ENCODE data around the gene BCL2. TPM values are rescaled to one million over a fixed set of nuclear protein-coding genes. Genes with fewer than 3 reads are reported as not detected.

Gene BCL2
- total RNA-seq, 1 donor from 2014 or later, result 20.5 TPM

DNA sequence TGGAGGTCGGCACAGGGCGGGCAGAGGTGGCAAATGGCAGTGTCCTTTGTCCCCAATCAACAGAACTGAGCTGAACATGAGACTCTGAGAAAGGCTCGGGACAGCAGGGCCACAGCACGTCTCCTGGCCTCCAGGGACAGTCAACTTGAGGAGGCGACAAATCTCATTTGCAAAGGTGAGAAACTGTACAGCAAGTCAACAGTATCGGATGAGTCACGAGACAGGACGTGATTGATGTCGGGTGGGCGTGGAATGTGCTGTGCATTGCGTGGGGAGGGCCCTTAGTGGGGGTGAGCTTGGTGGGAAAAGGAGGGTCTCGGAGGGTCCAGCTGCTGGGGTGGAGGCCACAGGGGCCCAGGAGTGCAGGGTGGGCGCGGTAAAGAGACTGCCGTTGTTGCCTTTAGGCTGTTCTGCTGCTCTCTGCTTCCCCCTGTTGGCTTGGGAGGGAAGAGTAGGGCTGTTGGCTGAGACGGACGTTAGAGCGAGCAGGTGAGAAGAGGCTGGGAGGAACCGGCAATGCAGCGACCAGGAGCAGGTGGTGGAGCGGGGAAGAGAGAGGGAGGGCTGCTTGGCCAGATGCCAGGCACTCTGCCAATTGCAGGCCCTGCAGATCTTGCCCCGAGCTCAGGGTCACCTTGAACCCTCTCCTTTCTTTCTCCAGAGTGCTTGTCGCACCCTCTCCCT is 164.3 kb downstream of the BCL2 start:
- H3K4me3 ChIP-seq, result peak overlapping the region; percentile 8 to 24
- peaks cover 9 to 48% of the 10 kb centered on the region in 2 donors for H3K4me1 ChIP-seq
- peak in 1 of 2 donors; percentile 79 for DNase-seq (ENCODE audit: low spot score in 2 of 2)
- H3K36me3 ChIP-seq, result no peaks in the 10 kb centered on the region
- intact Hi-C loops (cut with DNase I), result no loop called here
- H3K27ac ChIP-seq, result peak overlapping the region; percentile 3 to 14
- TF ChIP-seq, protein P1, sequence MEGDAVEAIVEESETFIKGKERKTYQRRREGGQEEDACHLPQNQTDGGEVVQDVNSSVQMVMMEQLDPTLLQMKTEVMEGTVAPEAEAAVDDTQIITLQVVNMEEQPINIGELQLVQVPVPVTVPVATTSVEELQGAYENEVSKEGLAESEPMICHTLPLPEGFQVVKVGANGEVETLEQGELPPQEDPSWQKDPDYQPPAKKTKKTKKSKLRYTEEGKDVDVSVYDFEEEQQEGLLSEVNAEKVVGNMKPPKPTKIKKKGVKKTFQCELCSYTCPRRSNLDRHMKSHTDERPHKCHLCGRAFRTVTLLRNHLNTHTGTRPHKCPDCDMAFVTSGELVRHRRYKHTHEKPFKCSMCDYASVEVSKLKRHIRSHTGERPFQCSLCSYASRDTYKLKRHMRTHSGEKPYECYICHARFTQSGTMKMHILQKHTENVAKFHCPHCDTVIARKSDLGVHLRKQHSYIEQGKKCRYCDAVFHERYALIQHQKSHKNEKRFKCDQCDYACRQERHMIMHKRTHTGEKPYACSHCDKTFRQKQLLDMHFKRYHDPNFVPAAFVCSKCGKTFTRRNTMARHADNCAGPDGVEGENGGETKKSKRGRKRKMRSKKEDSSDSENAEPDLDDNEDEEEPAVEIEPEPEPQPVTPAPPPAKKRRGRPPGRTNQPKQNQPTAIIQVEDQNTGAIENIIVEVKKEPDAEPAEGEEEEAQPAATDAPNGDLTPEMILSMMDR (IDR thresholded peaks at IDR 0.05), result peak; percentile 29 to 62 (median 56)
- no peaks in the 10 kb centered on the region for H3K9me3 ChIP-seq
- no peaks in the 10 kb centered on the region for H3K27me3 ChIP-seq

DNA sequence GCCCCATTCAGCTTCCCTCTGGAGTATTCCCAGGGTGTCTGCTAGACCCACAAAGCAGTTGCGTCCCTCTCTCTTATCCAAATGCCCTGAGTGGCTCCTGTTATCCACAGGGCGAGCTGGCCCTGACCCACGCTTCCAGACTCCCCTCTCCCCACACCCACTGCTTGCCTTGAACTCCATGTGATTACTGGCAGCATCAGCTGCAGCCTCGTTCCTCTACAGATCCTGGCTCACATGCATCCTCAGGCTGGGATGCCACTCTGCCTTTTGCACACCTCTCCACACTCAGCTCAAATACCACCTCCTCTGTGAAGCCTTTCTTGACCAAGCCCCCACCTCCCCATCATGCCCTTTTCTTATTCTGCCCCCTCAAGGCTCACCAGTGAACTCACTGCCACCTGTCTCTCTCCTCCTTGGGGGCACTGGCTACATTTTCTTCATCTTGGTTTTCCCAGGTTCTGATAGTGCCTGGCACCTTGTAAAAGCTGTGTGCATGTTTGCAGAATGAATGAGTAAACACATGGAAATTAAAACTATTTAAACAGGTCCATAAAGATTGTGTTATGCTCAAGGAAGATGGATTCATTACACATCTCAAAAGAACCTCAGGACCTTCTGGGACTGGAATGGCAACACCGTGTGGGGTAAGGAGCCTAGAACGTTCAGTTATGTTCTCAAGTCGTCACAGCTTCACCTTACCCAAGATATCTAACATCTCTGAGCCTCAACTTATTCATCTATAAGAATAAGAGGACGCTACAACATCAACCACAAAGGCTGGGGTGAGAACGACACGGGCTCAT is 165.0 kb downstream of the BCL2 start:
- TF ChIP-seq, protein P1 (IDR thresholded peaks at IDR 0.05), result no peak
- Histone ChIP-seq H3K36me3 (no peaks in the 10 kb centered on the region), H3K27me3 (no peaks in the 10 kb centered on the region), H3K9me3 (no peaks in the 10 kb centered on the region), H3K4me3 (peak overlapping the region in 1 of 2 donors; percentile 8), H3K4me1 (peaks cover 9 to 41% of the 10 kb centered on the region in 2 donors), H3K27ac (no peak overlapping the region)
- intact Hi-C loops (cut with DNase I), result no loop called here
- no peak for DNase-seq (ENCODE audit: low spot score in 2 of 2)

DNA sequence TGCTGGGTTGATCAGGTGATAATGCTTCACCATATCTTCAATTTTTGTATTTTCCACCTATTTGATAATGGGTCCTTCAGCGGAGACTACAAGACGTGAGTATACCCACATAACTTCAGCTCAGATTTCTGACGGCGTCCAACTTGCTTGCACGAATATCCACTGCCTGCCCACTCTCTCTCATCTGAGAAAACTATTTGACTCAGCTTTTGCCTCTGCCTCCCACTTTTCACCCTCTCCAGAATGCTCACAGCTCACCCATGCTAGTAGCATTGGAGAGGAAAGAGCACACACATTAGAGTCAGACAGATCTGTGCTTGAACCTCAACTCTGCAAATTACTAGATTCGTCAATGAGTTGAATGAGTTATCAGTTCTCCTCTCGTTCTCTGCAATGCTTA is 166.8 kb downstream of the BCL2 start:
- Histone ChIP-seq H3K4me3 (no peak overlapping the region), H3K27ac (no peak overlapping the region), H3K27me3 (no peaks in the 10 kb centered on the region), H3K9me3 (no peaks in the 10 kb centered on the region), H3K4me1 (peaks cover 8 to 39% of the 10 kb centered on the region in 2 donors), H3K36me3 (no peaks in the 10 kb centered on the region)
- TF ChIP-seq, protein P1 (IDR thresholded peaks at IDR 0.05), result no peak
- no peak for DNase-seq (ENCODE audit: low spot score in 2 of 2)
- intact Hi-C loops (cut with DNase I), result no loop called here

DNA sequence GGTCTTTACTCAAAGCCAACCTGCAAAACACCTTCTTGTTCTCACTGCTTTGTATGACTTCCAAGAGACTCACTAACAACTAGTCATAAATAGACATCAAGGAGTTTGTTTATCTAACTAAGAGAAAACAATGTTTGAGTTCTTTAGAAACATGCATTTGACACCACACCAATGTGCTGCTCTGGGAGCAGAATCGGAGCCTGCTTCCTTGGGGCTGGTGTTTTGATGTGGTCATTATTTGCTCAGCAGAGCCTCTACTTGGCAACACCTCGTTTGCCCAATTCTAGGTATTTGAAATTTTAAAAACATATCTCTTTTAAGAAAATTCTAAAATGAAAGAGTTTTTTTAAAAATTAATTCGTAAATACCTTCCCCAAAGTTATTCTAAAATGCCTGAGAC is 167.5 kb downstream of the BCL2 start:
- H3K36me3 ChIP-seq, result no peaks in the 10 kb centered on the region
- intact Hi-C loops (cut with DNase I), result no loop called here
- peaks cover 3 to 41% of the 10 kb centered on the region in 2 donors for H3K4me1 ChIP-seq
- H3K27me3 ChIP-seq, result no peaks in the 10 kb centered on the region
- DNase-seq (ENCODE audit: low spot score in 2 of 2), result no peak
- TF ChIP-seq, protein P1 (IDR thresholded peaks at IDR 0.05), result no peak
- H3K9me3 ChIP-seq, result no peaks in the 10 kb centered on the region
- no peak overlapping the region for H3K27ac ChIP-seq
- H3K4me3 ChIP-seq, result no peak overlapping the region

DNA sequence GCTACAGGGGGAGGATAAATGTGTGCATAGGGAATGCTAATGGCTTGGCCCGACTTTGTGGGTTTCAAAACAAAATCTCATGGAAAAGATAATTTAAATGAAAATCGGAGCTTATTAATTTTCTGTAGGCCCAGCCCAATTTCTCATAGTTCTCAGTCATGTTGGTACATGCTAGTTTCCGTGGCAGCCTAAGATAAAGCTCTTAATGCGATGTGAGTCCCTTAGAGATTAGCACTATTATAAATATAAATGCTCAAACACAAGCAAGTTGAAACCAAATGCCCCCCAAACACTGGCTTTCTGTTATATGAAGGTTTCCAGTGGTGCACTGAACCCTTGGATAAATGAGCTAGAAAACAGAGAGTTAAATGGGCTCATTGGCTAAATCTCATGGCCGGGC is 168.0 kb downstream of the BCL2 start:
- peaks cover 3 to 44% of the 10 kb centered on the region in 2 donors for H3K4me1 ChIP-seq
- H3K36me3 ChIP-seq, result no peaks in the 10 kb centered on the region
- no peak overlapping the region for H3K27ac ChIP-seq
- TF ChIP-seq, protein P1 (IDR thresholded peaks at IDR 0.05), result no peak
- DNase-seq (ENCODE audit: low spot score in 2 of 2), result no peak
- intact Hi-C loops (cut with DNase I), result no loop called here
- no peaks in the 10 kb centered on the region for H3K27me3 ChIP-seq
- no peak overlapping the region for H3K4me3 ChIP-seq
- H3K9me3 ChIP-seq, result no peaks in the 10 kb centered on the region

Measured in ascending aorta (tissue), 2 donors.